Neural crest cell (in vitro differentiated cells): ENCODE data around the gene ARSK. TPM values are rescaled to one million over a fixed set of nuclear protein-coding genes. Genes with fewer than 3 reads are reported as not detected.
"Not testable (repeated sequence)": the region's sequence is repeated elsewhere in the genome, so short reads cannot be mapped to it uniquely, and the experiment has no call there.

Experiments used
- DNase-seq: peaks from one replicate; pipeline ENCODE4 v3.0.0; 2021; ENCODE audit warnings: low read depth, mixed read lengths, low spot score
- H3K27ac Mint-ChIP-seq: one replicate; pipeline ENCODE4 v1.8.0; 2021; ENCODE audit warnings: mild to moderate bottlenecking, mixed read lengths; ENCODE audit not compliant: unreplicated experiment
- H3K27me3 Mint-ChIP-seq: 2 replicates; pipeline ENCODE4 v1.8.0; 2021; ENCODE audit warnings: low read depth, mild to moderate bottlenecking, mixed read lengths
- H3K36me3 Mint-ChIP-seq: 2 replicates; pipeline ENCODE4 v1.8.0; 2021; ENCODE audit warnings: low read depth, mild to moderate bottlenecking, mixed read lengths
- H3K4me1 Mint-ChIP-seq: 2 replicates; pipeline ENCODE4 v1.8.0; 2021; ENCODE audit warnings: mixed read lengths
- H3K4me3 Mint-ChIP-seq: one replicate; pipeline ENCODE4 v1.8.0; 2021; ENCODE audit warnings: mild to moderate bottlenecking, mixed read lengths
- H3K9me3 Mint-ChIP-seq: 2 replicates; pipeline ENCODE4 v1.8.0; 2021; ENCODE audit warnings: mixed read lengths
- total RNA-seq: library from RNA; stranded (reverse); gene quantifications from 2 replicates; pipeline ENCODE4 v1.2.1, GENCODE V29; 2021
- TF ChIP-seq, protein P1 (sequence below): fragments of 200-600 bp; sonication (generic); conservative IDR thresholded peaks from 2 replicates; pipeline ENCODE4 v1.5.0; 2021; ENCODE audit warnings: antibody characterized with exemption, mild to moderate bottlenecking

The ARSK gene
- total RNA-seq, 1 donor from 2014 or later = 8.9 TPM

DNA sequence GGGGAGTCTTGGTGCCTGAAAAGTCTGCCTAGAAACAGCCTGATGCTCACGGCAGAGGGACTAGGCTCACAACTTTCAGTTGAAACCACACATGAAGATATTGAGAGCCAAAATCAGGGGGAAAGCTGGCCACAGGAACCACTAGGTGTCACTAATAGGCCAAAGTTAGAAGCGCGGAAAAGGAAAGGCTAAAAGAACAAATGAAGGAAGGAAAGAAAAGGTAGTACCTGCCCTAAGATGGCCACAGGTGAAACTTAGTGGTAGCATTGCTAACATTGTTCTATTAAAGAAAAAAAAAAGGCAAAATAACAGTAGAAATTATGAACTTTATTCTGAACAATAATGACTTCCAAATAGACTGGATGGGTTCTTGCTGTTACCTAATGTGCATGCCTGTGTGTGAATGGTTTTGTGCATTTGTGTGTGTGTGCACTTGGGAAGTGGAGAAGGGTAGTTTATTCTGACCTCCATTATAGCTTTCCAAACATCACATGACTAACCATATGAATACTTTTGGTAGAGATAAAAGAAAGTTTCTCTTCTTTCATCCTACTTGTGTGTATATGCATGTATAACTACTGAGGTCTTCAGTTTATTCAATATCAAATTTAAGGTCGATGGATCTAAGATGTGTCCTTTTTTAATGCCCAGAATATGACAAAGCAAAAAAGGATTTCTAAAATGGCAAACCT, 89.6 kb downstream of the ARSK start:
- H3K36me3 Mint-ChIP-seq = no peaks in the 10 kb centered on the region
- peak overlapping the region; percentile 14 for H3K4me3 Mint-ChIP-seq
- peaks cover 2% of the 10 kb centered on the region for H3K9me3 Mint-ChIP-seq
- no peak overlapping the region for H3K27ac Mint-ChIP-seq
- H3K27me3 Mint-ChIP-seq = no peaks in the 10 kb centered on the region
- TF ChIP-seq, protein P1, sequence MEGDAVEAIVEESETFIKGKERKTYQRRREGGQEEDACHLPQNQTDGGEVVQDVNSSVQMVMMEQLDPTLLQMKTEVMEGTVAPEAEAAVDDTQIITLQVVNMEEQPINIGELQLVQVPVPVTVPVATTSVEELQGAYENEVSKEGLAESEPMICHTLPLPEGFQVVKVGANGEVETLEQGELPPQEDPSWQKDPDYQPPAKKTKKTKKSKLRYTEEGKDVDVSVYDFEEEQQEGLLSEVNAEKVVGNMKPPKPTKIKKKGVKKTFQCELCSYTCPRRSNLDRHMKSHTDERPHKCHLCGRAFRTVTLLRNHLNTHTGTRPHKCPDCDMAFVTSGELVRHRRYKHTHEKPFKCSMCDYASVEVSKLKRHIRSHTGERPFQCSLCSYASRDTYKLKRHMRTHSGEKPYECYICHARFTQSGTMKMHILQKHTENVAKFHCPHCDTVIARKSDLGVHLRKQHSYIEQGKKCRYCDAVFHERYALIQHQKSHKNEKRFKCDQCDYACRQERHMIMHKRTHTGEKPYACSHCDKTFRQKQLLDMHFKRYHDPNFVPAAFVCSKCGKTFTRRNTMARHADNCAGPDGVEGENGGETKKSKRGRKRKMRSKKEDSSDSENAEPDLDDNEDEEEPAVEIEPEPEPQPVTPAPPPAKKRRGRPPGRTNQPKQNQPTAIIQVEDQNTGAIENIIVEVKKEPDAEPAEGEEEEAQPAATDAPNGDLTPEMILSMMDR = peak; percentile 77
- peak; percentile 20 for DNase-seq
- peaks cover 7% of the 10 kb centered on the region for H3K4me1 Mint-ChIP-seq

DNA sequence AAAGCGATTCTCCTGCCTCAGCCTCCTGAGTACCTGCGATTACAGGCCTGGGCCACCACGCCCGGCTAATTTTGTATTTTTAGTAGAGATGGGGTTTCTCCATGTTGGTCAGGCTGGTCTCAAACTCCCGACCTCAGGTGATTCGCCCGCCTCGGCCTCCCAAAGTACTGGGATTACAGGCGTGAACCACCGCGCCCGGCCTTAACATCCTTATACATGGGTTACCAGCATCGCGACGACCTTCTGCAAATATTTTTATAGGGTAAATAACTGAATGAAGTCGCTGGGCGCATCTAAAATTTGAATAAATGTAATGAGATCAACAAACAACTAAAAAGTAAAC, 91.3 kb downstream of the ARSK start:
- H3K27ac Mint-ChIP-seq = not testable (repeated sequence)
- H3K4me3 Mint-ChIP-seq = peak overlapping the region; percentile 85

DNA sequence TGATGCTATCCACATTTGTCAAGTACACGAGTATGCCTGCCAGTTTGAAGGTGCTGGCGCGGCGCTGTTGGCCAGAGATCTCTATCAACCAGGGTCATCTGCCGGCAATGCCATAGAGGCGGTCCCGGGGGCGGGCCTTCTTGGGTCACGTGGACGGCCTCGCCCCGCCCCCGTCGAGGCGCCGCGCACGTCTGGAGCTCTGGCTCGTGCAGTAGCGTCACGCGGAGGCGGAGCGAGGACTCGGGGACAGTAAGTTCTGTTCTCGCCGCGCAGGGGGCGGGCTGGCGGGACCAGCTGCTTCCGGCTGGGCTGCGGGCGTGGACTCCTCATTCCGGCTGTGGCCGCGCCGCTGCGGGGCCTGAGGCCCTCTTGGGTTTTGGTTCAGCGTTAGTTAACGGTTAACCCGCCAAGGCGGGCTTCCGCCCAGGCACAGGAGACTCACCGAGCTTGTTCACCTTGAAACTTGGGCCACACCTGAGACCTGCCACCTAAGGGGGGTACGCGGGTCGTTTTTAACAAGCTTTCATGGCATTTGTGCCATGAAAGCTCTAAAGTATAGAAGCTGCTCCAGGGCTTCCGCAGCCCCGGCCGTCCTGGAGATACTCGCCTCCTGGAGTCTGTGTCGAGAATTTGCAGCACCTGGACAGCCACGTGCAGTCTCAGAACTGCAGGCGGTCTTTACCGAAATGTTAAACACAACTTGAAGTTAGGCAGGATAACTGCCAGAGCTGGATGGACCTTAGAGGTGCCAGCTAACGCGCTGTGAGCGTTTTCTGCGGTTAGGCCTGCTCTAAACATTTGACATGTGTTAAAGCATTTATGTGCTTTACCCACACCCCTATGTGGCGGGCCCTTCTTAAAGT, 91.9 kb downstream of the ARSK start, which contains the start of gene RFESD:
RFESD (plus strand) TSS at position 209 of the 863 bp plus-strand sequence. CDS start 5,495 bp downstream, outside the sequence.
- DNase-seq = peak; percentile 92
- peaks cover 7% of the 10 kb centered on the region for H3K4me1 Mint-ChIP-seq

More for the DNA sequence above, 91.3 kb downstream of the ARSK start:
- not testable (repeated sequence) for H3K4me1 Mint-ChIP-seq, H3K36me3 Mint-ChIP-seq, H3K27me3 Mint-ChIP-seq, H3K9me3 Mint-ChIP-seq, DNase-seq

DNA sequence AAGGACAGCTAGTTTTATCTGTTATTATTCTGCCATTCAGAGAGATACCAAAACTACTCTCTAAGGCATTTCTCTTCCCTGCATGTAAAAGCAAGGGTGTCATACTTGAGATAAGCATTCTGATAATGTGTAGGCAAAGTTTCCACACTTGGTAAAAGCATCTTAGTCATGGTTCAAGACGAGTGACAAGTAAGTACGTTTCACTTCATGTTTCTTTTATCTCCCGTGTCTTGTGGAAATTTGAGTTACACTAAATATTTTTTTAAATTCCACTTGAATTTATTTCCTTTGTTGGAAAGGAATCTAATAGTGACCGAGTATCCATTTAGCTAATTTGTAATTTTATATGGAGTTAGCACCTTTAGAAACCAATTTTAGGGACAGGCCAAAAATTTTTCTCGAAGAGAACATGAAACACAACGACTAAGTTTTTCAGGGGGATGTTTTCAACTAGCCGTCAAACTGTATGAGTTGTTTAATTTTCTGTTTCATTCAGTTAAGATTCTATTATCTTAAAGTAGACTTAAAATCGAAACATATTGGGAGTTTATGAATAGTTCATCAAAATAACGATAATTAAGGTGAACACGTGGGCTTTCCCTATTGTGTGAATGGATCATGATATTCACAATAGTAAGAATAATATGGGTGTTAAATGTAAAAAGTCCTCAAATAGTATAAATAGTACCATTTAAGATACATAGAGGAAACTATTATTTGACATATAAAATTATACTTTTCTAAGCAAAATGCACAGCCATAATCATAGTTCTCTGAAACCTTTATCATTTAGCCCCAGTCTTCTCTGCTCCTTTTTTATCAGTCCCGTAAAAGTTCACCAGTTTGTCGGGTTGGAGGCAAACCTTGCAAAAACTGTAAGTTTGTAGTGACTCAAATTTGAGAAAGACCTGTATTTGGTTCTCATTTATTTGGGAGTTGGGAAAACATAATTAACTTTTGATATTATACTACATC, 93.3 kb downstream of the ARSK start:
- peaks cover 13% of the 10 kb centered on the region for H3K4me1 Mint-ChIP-seq
- H3K4me3 Mint-ChIP-seq = no peak overlapping the region
- H3K27ac Mint-ChIP-seq = no peak overlapping the region
- no peaks in the 10 kb centered on the region for H3K27me3 Mint-ChIP-seq
- TF ChIP-seq, protein P1 = no peak
- H3K9me3 Mint-ChIP-seq = peaks cover 2% of the 10 kb centered on the region
- H3K36me3 Mint-ChIP-seq = no peaks in the 10 kb centered on the region
- no peak for DNase-seq

More for the DNA sequence above, 91.9 kb downstream of the ARSK start, which contains the start of gene RFESD:
- Mint-ChIP-seq H3K27me3 (no peaks in the 10 kb centered on the region), H3K27ac (peak within 1 kb of the TSS; percentile 94), H3K9me3 (peaks cover 2% of the 10 kb centered on the region), H3K4me3 (peak within 1 kb of the TSS; percentile 85), H3K36me3 (no peaks in the 10 kb centered on the region)
- TF ChIP-seq, protein P1 = no peak

DNA sequence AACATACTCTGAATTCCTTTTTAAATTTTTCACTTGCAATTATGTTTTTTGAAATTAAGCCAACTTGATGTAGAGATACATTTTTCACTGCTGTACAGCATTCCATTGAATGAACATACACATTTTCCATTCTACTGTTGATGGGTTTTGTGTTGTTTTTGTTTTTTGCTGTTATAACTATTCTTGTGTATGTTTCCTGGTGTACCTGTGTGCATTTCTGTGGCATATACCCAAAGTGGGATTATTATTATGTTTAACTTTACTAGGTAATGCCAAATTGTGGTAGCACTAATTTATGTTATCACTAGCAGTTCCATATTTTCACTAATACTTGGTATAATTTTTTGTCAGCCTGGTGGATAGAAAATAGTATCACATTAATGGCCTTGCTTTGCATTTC, 94.4 kb downstream of the ARSK start:
- Mint-ChIP-seq H3K36me3 (no peaks in the 10 kb centered on the region), H3K4me1 (peaks cover 13% of the 10 kb centered on the region), H3K9me3 (peaks cover 2% of the 10 kb centered on the region), H3K27me3 (no peaks in the 10 kb centered on the region), H3K27ac (no peak overlapping the region), H3K4me3 (no peak overlapping the region)
- TF ChIP-seq, protein P1 = no peak
- no peak for DNase-seq
